Mesenteric fat pad (tissue), 1 donor: Measurements from ENCODE around the gene CCL11. TPM values are rescaled to one million over a fixed set of nuclear protein-coding genes. Genes with fewer than 3 reads are reported as not detected.

Experiments
- DNase-seq: peaks from one replicate; pipeline ENCODE4 v3.0.0-alpha.2; 2020; ENCODE audit warnings: low spot score
- total RNA-seq: library from RNA; stranded (reverse); fragmentation: NEBNext Ultra II Directional; extraction: Animal tissue kit (Norgen Biotek cat#: 25700); gene quantifications from one replicate; pipeline ENCODE4 v1.2.1, GENCODE V29; 2021
- donor health status: DM: yes; HTN: yes; CAD: no.

CCL11 gene
- total RNA-seq, 1 donor from 2014 or later: 4.0 TPM

GRCh38 chr17:34257299-34257985 is 28.1 kb upstream of the CCL11 start:
- DNase-seq: no peak

DNA sequence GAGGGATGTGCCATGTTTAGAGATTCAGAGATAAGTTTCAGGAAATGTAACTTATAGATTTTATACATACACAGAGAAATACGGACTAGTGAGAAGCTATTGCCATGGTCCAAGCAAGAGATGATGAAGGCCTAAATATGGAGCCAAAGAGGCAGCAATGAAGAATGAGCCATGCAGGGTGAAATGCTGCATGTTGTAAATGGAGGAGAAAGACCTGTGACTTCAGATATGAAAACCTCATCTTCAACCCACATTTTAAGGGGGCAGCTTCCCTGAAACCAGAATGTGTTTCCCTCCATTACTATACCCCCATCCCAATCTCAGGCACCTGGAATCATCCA is 27.6 kb upstream of the CCL11 start:
- DNase-seq: no peak

DNA sequence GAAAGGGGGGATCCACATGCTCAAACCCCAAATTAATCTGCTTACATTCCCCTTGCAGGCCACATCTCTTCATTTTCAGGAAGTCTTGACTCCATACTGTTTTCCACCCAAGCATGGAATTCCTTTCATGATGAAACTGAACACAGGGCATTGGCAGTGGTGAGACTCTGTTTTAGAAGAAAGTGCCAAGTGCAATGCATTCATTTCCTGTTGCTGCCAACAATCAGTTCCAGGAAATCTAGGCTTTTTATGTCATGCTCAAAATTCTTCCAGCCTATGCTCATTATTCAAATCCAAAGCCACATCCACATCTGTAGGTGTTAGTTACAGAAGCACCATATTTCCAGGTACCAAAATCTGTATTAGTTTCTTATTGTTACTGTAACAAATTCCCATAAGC is 26.4 kb upstream of the CCL11 start:
- DNase-seq: no peak

- DNase-seq: no peak
Observed at GRCh38 chr17:34260861-34261260, 24.7 kb upstream of the CCL11 start.

- no peak for DNase-seq
Observed at GRCh38 chr17:34261568-34262337, 23.8 kb upstream of the CCL11 start.

GRCh38 chr17:34265711-34266110 is 19.8 kb upstream of the CCL11 start:
- no peak for DNase-seq

- no peak for DNase-seq
Observed at GRCh38 chr17:34269969-34270368, 15.6 kb upstream of the CCL11 start, which contains the start of gene CCL7. TSS of gene CCL7 (plus strand) at chr17:34270221. CDS start at chr17:34270291, 70 bp downstream.

DNA sequence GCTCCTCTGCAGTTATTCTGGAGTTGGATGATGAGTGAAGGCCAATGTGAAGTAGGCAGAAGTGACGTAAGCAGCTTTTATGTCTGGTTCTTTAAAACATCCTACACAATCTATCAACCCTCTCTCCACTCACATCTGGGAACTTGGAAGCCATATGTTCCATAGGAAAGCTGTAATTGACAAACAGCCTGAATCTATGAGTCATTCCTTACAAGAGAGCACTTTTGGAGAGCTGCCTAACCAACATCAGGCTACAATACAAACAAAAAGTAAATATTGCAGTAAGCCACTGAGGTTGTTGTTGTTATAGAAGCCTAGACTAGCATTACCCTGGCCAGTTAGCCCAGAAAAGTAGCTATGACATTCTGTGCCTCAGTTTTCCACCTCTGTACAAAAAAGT is 9.7 kb upstream of the CCL11 start:
- DNase-seq: no peak

DNA sequence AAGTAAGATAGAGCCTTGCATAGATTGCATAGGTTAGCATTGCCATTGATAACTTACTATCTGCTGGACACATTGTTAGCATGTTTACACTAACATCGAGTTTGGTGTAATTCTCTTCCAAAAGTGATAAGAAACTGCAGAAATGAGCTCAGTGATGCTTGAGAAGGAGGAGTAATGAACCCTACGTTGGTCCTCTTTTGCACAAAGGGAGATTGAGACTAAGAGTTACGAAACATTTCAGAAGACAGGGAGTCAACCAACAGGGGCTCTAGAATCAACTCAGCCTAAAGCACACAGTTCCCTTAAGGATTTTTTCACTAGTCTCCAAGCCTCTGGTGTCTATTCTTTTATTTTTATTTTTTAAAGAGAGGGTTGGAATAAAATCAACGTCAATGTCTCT is 8.7 kb upstream of the CCL11 start:
- DNase-seq: no peak

GRCh38 chr17:34283571-34283970 is 2.0 kb upstream of the CCL11 start:
- DNase-seq: no peak

DNA sequence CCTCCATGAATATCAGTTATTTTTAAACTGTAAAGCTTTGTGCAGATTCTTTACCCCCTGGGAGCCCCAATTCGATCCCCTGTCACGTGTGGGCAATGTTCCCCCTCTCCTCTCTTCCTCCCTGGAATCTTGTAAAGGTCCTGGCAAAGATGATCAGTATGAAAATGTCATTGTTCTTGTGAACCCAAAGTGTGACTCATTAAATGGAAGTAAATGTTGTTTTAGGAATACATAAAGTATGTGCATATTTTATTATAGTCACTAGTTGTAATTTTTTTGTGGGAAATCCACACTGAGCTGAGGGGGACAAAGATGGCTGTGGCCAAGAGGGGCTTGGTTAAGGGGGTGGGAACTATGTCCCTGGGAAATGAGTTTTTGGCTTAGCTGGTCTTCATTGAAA is 2.3 kb downstream of the CCL11 start:
- DNase-seq: no peak

GRCh38 chr17:34290586-34290985 is 5.0 kb downstream of the CCL11 start:
- no peak for DNase-seq

DNA sequence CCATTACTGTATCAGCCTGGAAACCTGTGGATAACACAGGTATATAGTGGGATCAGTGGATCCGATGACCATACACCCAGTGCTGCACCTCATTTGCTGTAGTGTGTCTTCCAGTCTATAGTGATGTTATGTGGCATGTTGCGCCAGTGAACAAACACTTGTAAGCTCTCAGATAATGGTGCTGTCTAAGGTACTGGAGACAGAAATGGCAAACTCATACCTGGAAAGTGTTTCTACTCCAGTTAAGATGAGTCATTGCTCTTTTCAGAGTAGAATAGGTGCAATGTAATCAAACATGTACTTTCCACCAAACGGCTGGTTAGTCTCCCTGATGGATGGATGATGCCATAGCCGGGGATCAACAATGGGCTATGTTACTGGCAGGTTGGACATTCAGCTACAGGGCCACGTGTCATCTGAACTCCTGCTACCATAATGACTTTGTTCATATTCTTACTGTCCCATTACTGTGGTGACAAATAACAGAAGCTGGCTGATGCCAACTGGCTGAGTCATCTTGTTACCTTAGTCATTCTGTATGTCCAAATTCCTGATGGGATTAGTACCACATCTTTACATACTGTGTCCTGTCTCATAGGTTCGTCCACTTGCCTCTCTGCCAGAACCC is 6.3 kb downstream of the CCL11 start:
- DNase-seq: no peak

DNA sequence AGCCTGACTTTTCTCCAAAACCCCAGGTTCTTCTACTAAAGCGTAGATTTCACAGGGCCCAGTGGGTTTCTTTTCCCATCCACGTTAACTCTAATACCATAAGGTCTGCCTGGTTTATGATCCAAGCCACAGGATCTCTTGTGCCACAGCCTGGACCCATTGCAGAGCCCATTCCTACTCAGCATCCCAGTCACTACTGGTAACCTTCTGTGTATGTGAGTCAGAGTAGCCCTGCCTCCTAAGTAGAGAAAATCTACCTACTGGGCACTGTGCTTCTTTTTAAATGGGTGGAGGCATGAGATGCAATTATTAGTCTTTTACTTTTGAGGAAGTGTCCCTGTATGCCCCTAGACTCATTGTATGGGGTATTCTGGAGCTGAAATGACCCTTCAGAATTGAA is 13.5 kb downstream of the CCL11 start:
- DNase-seq: no peak

GRCh38 chr17:34299956-34300577 is 14.5 kb downstream of the CCL11 start:
- no peak for DNase-seq

DNA sequence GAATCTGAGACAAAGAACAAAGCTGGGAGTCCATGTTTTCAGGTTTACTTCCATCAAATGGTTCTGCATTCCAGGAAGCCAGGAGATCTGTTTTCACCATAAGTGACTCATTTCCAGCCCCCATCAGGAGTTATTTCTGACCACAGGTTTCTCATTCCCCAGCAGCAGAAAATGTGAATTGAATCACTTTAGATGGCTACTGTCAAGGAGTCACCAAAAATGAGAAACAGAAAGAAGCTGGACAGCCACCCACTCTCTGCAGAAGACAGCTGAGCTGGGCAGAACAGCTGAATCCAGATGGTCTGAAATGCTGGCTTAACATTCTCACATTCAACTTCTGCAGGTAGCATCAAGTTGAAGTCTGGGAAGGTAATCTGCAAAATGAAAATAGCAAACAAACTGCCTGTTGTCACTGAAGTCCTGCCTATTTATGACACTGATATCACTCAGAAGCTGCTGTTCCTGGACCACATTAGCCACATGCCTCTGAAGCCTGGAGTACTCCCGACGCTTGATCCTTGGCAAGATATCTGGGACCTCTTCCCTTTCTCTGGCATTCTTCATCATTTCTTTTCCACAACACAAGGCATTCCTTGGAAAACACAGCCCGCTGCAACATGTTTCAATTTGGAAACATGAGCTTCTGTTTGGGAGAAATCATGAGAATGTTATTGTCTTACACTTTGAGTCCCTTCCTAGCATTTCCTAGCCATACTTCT is 15.3 kb downstream of the CCL11 start:
- DNase-seq: no peak

DNA sequence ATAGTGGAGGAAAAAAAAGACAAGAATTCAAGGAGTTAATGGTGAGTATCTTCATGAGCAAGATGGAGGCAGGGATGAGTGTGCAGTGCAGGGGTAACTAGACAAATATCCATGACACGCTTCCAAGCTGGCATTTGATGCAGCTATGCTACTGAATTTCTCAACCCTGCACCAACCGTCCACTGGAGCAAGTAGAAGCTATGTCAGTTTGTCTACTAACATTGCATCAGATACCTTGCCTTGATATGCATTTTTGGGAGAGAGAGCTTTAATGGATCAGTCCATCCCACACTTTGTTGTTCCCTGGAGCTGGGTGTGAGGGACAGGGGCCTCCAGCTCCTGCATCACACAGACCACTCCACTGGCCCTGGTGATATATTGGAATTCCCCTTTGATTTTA is 16.4 kb downstream of the CCL11 start:
- no peak for DNase-seq

DNA sequence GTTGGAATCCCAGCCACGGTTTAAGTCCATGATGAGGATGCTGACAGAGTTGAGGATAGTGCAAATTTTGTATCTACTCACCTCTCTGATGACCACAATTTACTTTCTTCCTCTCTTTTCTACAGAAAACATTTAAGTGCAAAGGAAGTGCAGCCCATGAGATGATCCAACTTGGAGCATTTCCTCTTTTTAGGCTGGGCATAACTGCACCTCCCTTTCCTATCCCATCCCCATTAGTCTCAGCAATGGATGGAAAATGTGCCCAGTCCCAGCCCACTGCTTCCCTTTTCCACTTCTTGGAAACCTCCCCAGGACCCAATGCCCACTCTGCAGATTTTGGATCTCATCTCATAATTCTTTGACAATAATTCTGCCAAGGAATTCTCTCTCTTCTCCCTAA is 17.1 kb downstream of the CCL11 start:
- no peak for DNase-seq

GRCh38 chr17:34303606-34304005 is 18.1 kb downstream of the CCL11 start:
- DNase-seq: no peak

DNA sequence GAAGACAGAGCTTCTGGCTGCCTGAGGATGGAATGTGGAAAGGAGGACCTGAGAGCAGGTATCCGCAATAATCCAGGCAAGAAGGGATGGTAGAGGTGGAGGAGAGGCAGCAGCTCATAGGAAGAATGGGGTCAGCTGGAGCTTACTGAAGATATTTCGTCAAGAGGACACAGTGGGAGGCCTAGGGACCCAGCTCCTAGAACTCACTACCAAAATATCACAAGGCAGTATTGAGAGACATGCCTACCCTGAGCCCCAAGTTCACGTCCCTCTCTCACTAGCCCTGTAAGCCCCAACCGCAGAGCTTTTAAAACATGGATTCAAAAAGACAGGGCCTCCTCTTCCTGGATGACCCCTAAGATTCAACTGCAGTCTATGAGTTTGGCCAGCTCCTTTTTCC is 19.5 kb downstream of the CCL11 start:
- no peak for DNase-seq

DNA sequence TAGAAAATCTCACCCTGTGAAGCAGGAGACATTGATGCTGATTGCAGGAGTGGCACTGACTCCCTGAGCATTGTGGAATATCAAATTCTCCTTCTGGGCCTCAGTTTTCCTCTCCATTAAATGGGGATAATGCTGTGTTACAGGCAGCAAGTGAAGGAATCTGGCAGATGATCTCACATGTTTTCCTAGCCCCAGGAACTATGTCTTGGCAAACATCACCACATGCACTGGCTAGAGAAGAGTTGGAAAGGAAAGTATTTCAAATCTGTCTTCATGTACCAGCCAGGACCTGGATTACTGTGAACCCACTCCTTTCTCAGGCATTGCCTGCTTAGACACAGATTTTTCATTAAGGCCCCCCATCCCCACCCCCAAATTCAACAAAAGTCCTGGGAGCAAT is 20.1 kb downstream of the CCL11 start:
- no peak for DNase-seq
